ENCODE data around the gene NFAT5. TPM values are rescaled to one million over a fixed set of nuclear protein-coding genes. Genes with fewer than 3 reads are reported as not detected.

NFAT5 gene
- 4.0 and 4.7 TPM in 2 replicates for total RNA-seq

DNA sequence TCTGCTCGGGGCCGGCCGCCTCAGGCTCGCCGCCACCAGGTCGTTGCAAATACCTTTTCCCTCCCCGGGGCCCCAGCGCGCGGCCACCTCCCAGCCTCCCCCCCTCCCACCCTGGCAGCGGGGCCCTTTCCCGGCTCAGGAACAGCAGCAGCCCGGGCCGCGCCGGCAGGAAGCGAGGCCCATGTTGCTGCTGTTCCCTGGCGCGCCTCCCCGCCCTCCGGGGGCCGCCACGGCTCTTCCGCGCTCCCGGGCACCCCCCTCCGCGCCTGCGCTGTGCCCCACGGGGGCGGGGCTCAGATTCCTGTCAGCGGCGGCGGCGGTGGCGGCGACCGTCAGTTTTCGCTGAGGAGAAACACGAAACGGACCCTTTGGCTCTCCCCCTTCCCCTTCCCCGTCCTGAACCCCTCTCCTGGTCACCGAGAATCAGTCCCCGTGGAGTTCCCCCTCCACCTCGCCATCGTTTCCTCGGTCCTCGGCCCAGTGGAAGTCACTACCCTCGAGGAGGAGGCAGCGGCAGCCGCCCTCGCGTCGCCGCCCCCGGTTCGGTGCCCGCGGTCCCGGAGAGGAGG, at the start of gene NFAT5:
Gene NFAT5 (plus strand): TSS at position 296 of the 569 bp plus-strand sequence. CDS start 336 bp downstream, outside the sequence.

DNA sequence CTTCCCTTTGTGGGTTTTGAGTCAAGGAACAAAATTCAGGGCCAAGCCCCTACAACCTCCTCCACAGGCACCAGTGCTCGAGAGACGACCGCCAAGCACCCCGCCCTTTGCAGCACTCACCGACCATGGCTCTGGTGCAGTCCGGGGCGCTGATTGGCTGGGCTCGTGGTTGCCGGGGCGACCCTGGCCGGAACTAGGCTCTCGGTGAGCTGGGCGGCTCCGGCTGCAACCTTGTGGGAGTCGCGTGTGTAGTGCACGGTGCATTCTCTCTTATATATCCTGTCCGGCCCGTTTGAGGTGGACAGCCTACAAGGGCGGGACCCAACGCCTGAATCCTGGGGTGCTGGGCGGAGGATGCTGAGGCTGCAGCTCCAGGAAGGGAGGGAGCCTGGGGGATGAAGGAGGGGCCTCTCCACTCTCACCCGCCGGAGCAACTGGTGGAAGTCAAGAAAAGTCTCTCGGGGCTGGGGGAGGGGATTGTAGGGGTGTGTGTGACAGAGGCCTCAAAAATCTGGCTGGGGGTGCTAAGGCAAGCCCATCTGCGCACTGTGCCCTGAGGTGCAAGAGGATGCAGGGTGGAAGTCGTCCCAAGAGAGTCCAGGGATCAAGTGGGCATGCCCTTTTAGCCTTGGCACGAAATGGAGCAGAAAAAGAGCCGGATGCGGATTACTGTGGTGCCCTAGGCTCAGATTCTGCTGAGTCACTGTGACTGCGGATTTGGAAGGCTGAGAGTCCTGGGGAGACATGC, 160.7 kb downstream of the NFAT5 start, which contains the start of gene NQO1:
Gene NQO1 (minus strand): TSS at position 248 of the 748 bp plus-strand sequence. CDS start 121 bp downstream, at position 127.

Other genes starting within 250 kb of the NFAT5 start
- 23.9 and 25.6 TPM in 2 replicates for gene PDF, start 235.4 kb upstream of the NFAT5 start, total RNA-seq
- gene COG8, start 226.4 kb upstream of the NFAT5 start, total RNA-seq, result 34.5 and 35.8 TPM in 2 replicates
- gene NIP7, start 226.2 kb upstream of the NFAT5 start, total RNA-seq, result 22.0 and 23.5 TPM in 2 replicates
- not detected in 2 replicates for gene TMED6, start 214.2 kb upstream of the NFAT5 start, total RNA-seq
- gene TERF2, start 180.0 kb upstream of the NFAT5 start, total RNA-seq, result 6.8 and 8.2 TPM in 2 replicates
- gene CYB5B, start 141.3 kb upstream of the NFAT5 start, total RNA-seq, result 80.5 and 80.6 TPM in 2 replicates
- 161 and 170 TPM in 2 replicates for gene NQO1, start 160.6 kb downstream of the NFAT5 start, total RNA-seq
- gene NOB1, start 189.0 kb downstream of the NFAT5 start, total RNA-seq, result 36.1 and 43.0 TPM in 2 replicates
- 18.4 and 21.5 TPM in 2 replicates for gene WWP2, start 196.4 kb downstream of the NFAT5 start, total RNA-seq

All from bronchus fibroblast of lung (primary cell).